ENCODE measurements around the gene ROR2.
"Not testable (repeated sequence)": the region's sequence is repeated elsewhere in the genome, so short reads cannot be mapped to it uniquely, and the experiment has no call there.

Gene ROR2

GRCh38 chr9:91949946-91950664 lies at the start of gene ROR2:
TSS of gene ROR2 (minus strand) at chr9:91950228.
- no peaks in the 10 kb centered on the region for H3K27me3 ChIP-seq (replicated peaks; ENCODE audit: control insufficient read depth, insufficient read depth, low read length)
- peaks cover 8% of the 10 kb centered on the region for H3K9me3 ChIP-seq (ENCODE audit: control insufficient read depth, low read length)
- H3K36me3 ChIP-seq (ENCODE audit: control insufficient read depth, insufficient read depth, low read length, severe bottlenecking): no peaks in the 10 kb centered on the region
- DNase-seq (ENCODE audit: low read depth): peak; percentile 69
- H3K9ac ChIP-seq (ENCODE audit: low read length): peak within 1 kb of the TSS; percentile 78
- peaks cover 13% of the 10 kb centered on the region for H3K4me1 ChIP-seq (ENCODE audit: control insufficient read depth, insufficient read depth, low read length)
- H3K4me3 ChIP-seq (ENCODE audit: low read length): peak within 1 kb of the TSS; percentile 79

- no peak for DNase-seq (ENCODE audit: low read depth)
- no peaks in the 10 kb centered on the region for H3K27me3 ChIP-seq (replicated peaks; ENCODE audit: control insufficient read depth, insufficient read depth, low read length)
These were observed 45.1 kb upstream of the ROR2 start for GRCh38 chr9:91995000-91995655.

GRCh38 chr9:91994422-91994821 lies 44.4 kb upstream of the ROR2 start:
- Histone ChIP-seq H3K9ac (ENCODE audit: low read length) (no peak overlapping the region), H3K9me3 (ENCODE audit: control insufficient read depth, low read length) (no peaks in the 10 kb centered on the region), H3K4me3 (ENCODE audit: low read length) (no peak overlapping the region), H3K27me3 (replicated peaks; ENCODE audit: control insufficient read depth, insufficient read depth, low read length) (no peaks in the 10 kb centered on the region), H3K36me3 (ENCODE audit: control insufficient read depth, insufficient read depth, low read length, severe bottlenecking) (no peaks in the 10 kb centered on the region), H3K4me1 (ENCODE audit: control insufficient read depth, insufficient read depth, low read length) (peaks cover 18% of the 10 kb centered on the region)
- DNase-seq (ENCODE audit: low read depth): no peak

More at GRCh38 chr9:91995000-91995655, 45.1 kb upstream of the ROR2 start:
- no peak overlapping the region for H3K9ac ChIP-seq (ENCODE audit: low read length)
- H3K9me3 ChIP-seq (ENCODE audit: control insufficient read depth, low read length): no peaks in the 10 kb centered on the region
- H3K36me3 ChIP-seq (ENCODE audit: control insufficient read depth, insufficient read depth, low read length, severe bottlenecking): no peaks in the 10 kb centered on the region
- no peak overlapping the region for H3K4me3 ChIP-seq (ENCODE audit: low read length)
- peaks cover 18% of the 10 kb centered on the region for H3K4me1 ChIP-seq (ENCODE audit: control insufficient read depth, insufficient read depth, low read length)

- Histone ChIP-seq H3K27me3 (replicated peaks; ENCODE audit: control insufficient read depth, insufficient read depth, low read length) (no peaks in the 10 kb centered on the region), H3K9me3 (ENCODE audit: control insufficient read depth, low read length) (no peaks in the 10 kb centered on the region), H3K4me1 (ENCODE audit: control insufficient read depth, insufficient read depth, low read length) (peaks cover 18% of the 10 kb centered on the region), H3K4me3 (ENCODE audit: low read length) (peak overlapping the region; percentile 68), H3K9ac (ENCODE audit: low read length) (peak overlapping the region; percentile 61), H3K36me3 (ENCODE audit: control insufficient read depth, insufficient read depth, low read length, severe bottlenecking) (no peaks in the 10 kb centered on the region)
- DNase-seq (ENCODE audit: low read depth): peak; percentile 49
These were observed 42.5 kb upstream of the ROR2 start for GRCh38 chr9:91992461-91993041.

- peak; percentile 19 for DNase-seq (ENCODE audit: low read depth)
- Histone ChIP-seq H3K9ac (ENCODE audit: low read length) (peak overlapping the region; percentile 61), H3K27me3 (replicated peaks; ENCODE audit: control insufficient read depth, insufficient read depth, low read length) (no peaks in the 10 kb centered on the region), H3K9me3 (ENCODE audit: control insufficient read depth, low read length) (no peaks in the 10 kb centered on the region), H3K4me3 (ENCODE audit: low read length) (peak overlapping the region; percentile 68), H3K36me3 (ENCODE audit: control insufficient read depth, insufficient read depth, low read length, severe bottlenecking) (no peaks in the 10 kb centered on the region), H3K4me1 (ENCODE audit: control insufficient read depth, insufficient read depth, low read length) (peaks cover 18% of the 10 kb centered on the region)
These were observed 41.8 kb upstream of the ROR2 start for GRCh38 chr9:91991721-91992341.

- peak; percentile 21 for DNase-seq (ENCODE audit: low read depth)
- no peak overlapping the region for H3K4me3 ChIP-seq (ENCODE audit: low read length)
- no peaks in the 10 kb centered on the region for H3K27me3 ChIP-seq (replicated peaks; ENCODE audit: control insufficient read depth, insufficient read depth, low read length)
- no peak overlapping the region for H3K9ac ChIP-seq (ENCODE audit: low read length)
- H3K9me3 ChIP-seq (ENCODE audit: control insufficient read depth, low read length): peaks cover 5% of the 10 kb centered on the region
- no peaks in the 10 kb centered on the region for H3K36me3 ChIP-seq (ENCODE audit: control insufficient read depth, insufficient read depth, low read length, severe bottlenecking)
- no peaks in the 10 kb centered on the region for H3K4me1 ChIP-seq (ENCODE audit: control insufficient read depth, insufficient read depth, low read length)
These were observed 36.2 kb upstream of the ROR2 start for GRCh38 chr9:91986248-91986647.

- DNase-seq (ENCODE audit: low read depth): no peak
- Histone ChIP-seq H3K9me3 (ENCODE audit: control insufficient read depth, low read length) (peaks cover 7% of the 10 kb centered on the region), H3K4me1 (ENCODE audit: control insufficient read depth, insufficient read depth, low read length) (no peaks in the 10 kb centered on the region), H3K27me3 (replicated peaks; ENCODE audit: control insufficient read depth, insufficient read depth, low read length) (no peaks in the 10 kb centered on the region), H3K9ac (ENCODE audit: low read length) (no peak overlapping the region), H3K36me3 (ENCODE audit: control insufficient read depth, insufficient read depth, low read length, severe bottlenecking) (no peaks in the 10 kb centered on the region), H3K4me3 (ENCODE audit: low read length) (no peak overlapping the region)
These were observed 35.7 kb upstream of the ROR2 start for GRCh38 chr9:91985692-91986091.

- H3K9ac ChIP-seq (ENCODE audit: low read length): no peak overlapping the region
- H3K9me3 ChIP-seq (ENCODE audit: control insufficient read depth, low read length): peaks cover 7% of the 10 kb centered on the region
- no peaks in the 10 kb centered on the region for H3K36me3 ChIP-seq (ENCODE audit: control insufficient read depth, insufficient read depth, low read length, severe bottlenecking)
- no peak overlapping the region for H3K4me3 ChIP-seq (ENCODE audit: low read length)
- peak; percentile 72 for DNase-seq (ENCODE audit: low read depth)
- peaks cover 9% of the 10 kb centered on the region for H3K4me1 ChIP-seq (ENCODE audit: control insufficient read depth, insufficient read depth, low read length)
- H3K27me3 ChIP-seq (replicated peaks; ENCODE audit: control insufficient read depth, insufficient read depth, low read length): no peaks in the 10 kb centered on the region
These were observed 28.8 kb upstream of the ROR2 start for GRCh38 chr9:91978740-91979414.

GRCh38 chr9:91975254-91975653 lies 25.2 kb upstream of the ROR2 start:
- H3K9me3 ChIP-seq (ENCODE audit: control insufficient read depth, low read length); H3K4me3 ChIP-seq (ENCODE audit: low read length); H3K36me3 ChIP-seq (ENCODE audit: control insufficient read depth, insufficient read depth, low read length, severe bottlenecking); DNase-seq (ENCODE audit: low read depth); H3K9ac ChIP-seq (ENCODE audit: low read length); H3K4me1 ChIP-seq (ENCODE audit: control insufficient read depth, insufficient read depth, low read length); H3K27me3 ChIP-seq (replicated peaks; ENCODE audit: control insufficient read depth, insufficient read depth, low read length): not testable (repeated sequence)

GRCh38 chr9:91972711-91973110 lies 22.7 kb upstream of the ROR2 start:
- H3K9ac ChIP-seq (ENCODE audit: low read length): no peak overlapping the region
- no peak for DNase-seq (ENCODE audit: low read depth)

More at GRCh38 chr9:91972711-91973110, 22.7 kb upstream of the ROR2 start:
- no peaks in the 10 kb centered on the region for H3K4me1 ChIP-seq (ENCODE audit: control insufficient read depth, insufficient read depth, low read length)
- no peak overlapping the region for H3K4me3 ChIP-seq (ENCODE audit: low read length)
- no peaks in the 10 kb centered on the region for H3K27me3 ChIP-seq (replicated peaks; ENCODE audit: control insufficient read depth, insufficient read depth, low read length)
- H3K36me3 ChIP-seq (ENCODE audit: control insufficient read depth, insufficient read depth, low read length, severe bottlenecking): no peaks in the 10 kb centered on the region
- H3K9me3 ChIP-seq (ENCODE audit: control insufficient read depth, low read length): no peaks in the 10 kb centered on the region

All from adipocyte (in vitro differentiated cells).